Psoas muscle (tissue), 8 donors: ENCODE data around the gene SPRED3. TPM values are rescaled to one million over a fixed set of nuclear protein-coding genes. Genes with fewer than 3 reads are reported as not detected.
"Not testable (repeated sequence)": the region's sequence is repeated elsewhere in the genome, so short reads cannot be mapped to it uniquely, and the experiment has no call there.

Experiments
- ATAC-seq, 4 donors: fragments of 200-7000 bp; cut with Tn5 transposase; one replicate each; pipeline ENCODE4 v1.9.1; 2020; ENCODE audit warnings: moderate library complexity in 3 of 4, mild to moderate bottlenecking in 2 of 4
- DNase-seq, 2 donors: peaks; one replicate each; pipeline ENCODE4 v3.0.0-alpha.2; 2020
- H3K27ac ChIP-seq: fragments of 200-600 bp; one replicate; pipeline ENCODE4 v1.8.0; 2022
- H3K27me3 ChIP-seq, 3 donors: fragments of 200-600 bp in 1 of 3; one replicate each; pipeline versions ENCODE4 v1.6.1 to v1.8.0; 2013 to 2022; ENCODE audit warnings: low read length in 2 of 3, mild to moderate bottlenecking in 2 of 3, moderate library complexity in 1 of 3; ENCODE audit not compliant: insufficient read depth in 3 of 3
- H3K36me3 ChIP-seq, 2 donors: fragments of 200-600 bp in 1 of 2; one replicate each; pipeline versions ENCODE4 v1.6.1 to v1.8.0; 2013 to 2022; ENCODE audit warnings: low read depth in 1 of 2, mild to moderate bottlenecking in 1 of 2, moderate library complexity in 1 of 2; ENCODE audit not compliant: insufficient read depth in 1 of 2
- H3K4me1 ChIP-seq: fragments of 200-600 bp; one replicate; pipeline ENCODE4 v1.8.0; 2022
- H3K4me3 ChIP-seq: fragments of 200-600 bp; one replicate; pipeline ENCODE4 v1.8.0; 2022; ENCODE audit warnings: mild to moderate bottlenecking
- H3K9me3 ChIP-seq: fragments of 200-600 bp; one replicate; pipeline ENCODE4 v1.8.0; 2022
- CTCF ChIP-seq: fragments of 200-600 bp; IDR thresholded peaks from one replicate; pipeline ENCODE4 v1.8.0; 2022; ENCODE audit warnings: antibody characterized with exemption
- WGBS, 3 donors: extraction: QIAGEN DNeasy Blood & Tissue Kit; methylation state at CpG; one replicate each; pipeline versions ENCODE4 v1.1.6 to v1.1.7; 2013; 5-methylcytosine and 5-hydroxymethylcytosine counted together
- intact Hi-C, 2 donors: fragments of 100-400 bp; cut with DNase I; formaldehyde crosslinking; loops; one replicate each; pipeline versions ENCODE4 v1.11.0 to v1.14.2; 2022
- long read RNA-seq, 2 donors: library from polyadenylated mRNA; unstranded; transcript quantifications; one replicate each; pipeline ENCODE4 v2.0.0, GENCODE V29; 2021
- polyA plus RNA-seq, 3 donors: library from polyadenylated mRNA; stranded (reverse); fragments of 200-250 nt; gene quantifications; one replicate each; pipeline ENCODE4 v1.2.3, GENCODE V29; 2013
- total RNA-seq, 4 donors: library from RNA; stranded (reverse); fragmentation: NEBNext Ultra II Directional in 2 of 4; extraction: Animal tissue kit (Norgen Biotek cat#: 25700) in 2 of 4; gene quantifications; one replicate each; pipeline versions ENCODE4 v1.2.1 to v1.2.4, GENCODE V29; 2021 to 2023
- donor health status: healthy with polysubstance abuse.
- donor health status: DM: no; HTN: no; CAD: no; lungs with moderate emphysema.
- donor health status: Bipolar disorder and iron deficiency.
- donor health status: healthy.
- donor health status: DM: yes; HTN: yes; CAD: no.
- donor health status: DM: no; HTN: no; CAD: no.
- donor health status: DM: no; HTN: no; CAD: no.
- donor health status: DM: yes; HTN: yes; CAD: no.

Gene SPRED3
- total RNA-seq (1 to 10 TPM in 3 of 4 donors, under 1 TPM in 1; 0.69 to 2.1 (median 1.5) TPM), polyA plus RNA-seq (1 to 10 TPM in 1 of 3 donors, under 1 TPM in 2; 0.01 to 1.0 (median 0.10) TPM)
- long read RNA-seq, donor 1 = 0 reads
- long read RNA-seq, donor 2 = 0 reads

GRCh38 chr19:38388349-38389100, at the start of gene SPRED3:
Gene SPRED3, plus strand, starts transcription at chr19:38388697. Its CDS starts 1,606 bp downstream, at chr19:38390303.
- 1% methylated on average over 27 to 42 of the region's 46 CpGs for WGBS, 3 donors
- peak; percentile 30 to 62 for DNase-seq
- peak in 1 of 4 donors; percentile 1 for ATAC-seq
- Histone ChIP-seq H3K9me3 (no peaks in the 10 kb centered on the region), H3K27ac (peak within 1 kb of the TSS; percentile 1), H3K36me3 (peaks cover 11 to 29% of the 10 kb centered on the region in 2 donors), H3K4me1 (peaks cover 21% of the 10 kb centered on the region), H3K27me3 (no peaks in the 10 kb centered on the region), H3K4me3 (peak within 1 kb of the TSS; percentile 51)
- no peak for TF ChIP-seq CTCF
- intact Hi-C loops = no loop called here

GRCh38 chr19:38339011-38339410, 49.5 kb upstream of the SPRED3 start:
- H3K27me3 ChIP-seq, H3K27ac ChIP-seq, H3K9me3 ChIP-seq, ATAC-seq, DNase-seq, H3K4me1 ChIP-seq, H3K4me3 ChIP-seq: not testable (repeated sequence)
- WGBS, 3 donors = 53 to 56% (median 54%) methylated on average over 4 of the region's 4 CpGs
- peaks cover 0 to 12% of the 10 kb centered on the region in 2 donors for H3K36me3 ChIP-seq
- intact Hi-C loops = loop anchor here (2.0 to 5.0 kb wide), 2 partner anchors 32 to 437 kb away; no protein-coding TSS in a partner anchor

- Histone ChIP-seq H3K4me1 (peaks cover 5% of the 10 kb centered on the region), H3K4me3 (no peak overlapping the region), H3K36me3 (peaks cover 0 to 17% of the 10 kb centered on the region in 2 donors), H3K9me3 (no peaks in the 10 kb centered on the region), H3K27me3 (no peaks in the 10 kb centered on the region), H3K27ac (no peak overlapping the region)
- intact Hi-C loops = no loop called here
- no peak for TF ChIP-seq CTCF
- ATAC-seq = no peak
- no peak for DNase-seq
- 86 to 93% (median 88%) methylated on average over 2 of the region's 2 CpGs for WGBS, 3 donors
Measured at GRCh38 chr19:38340927-38341326, 47.6 kb upstream of the SPRED3 start.

- Histone ChIP-seq H3K9me3 (no peaks in the 10 kb centered on the region), H3K27me3 (peaks cover 0 to 4% (median under 1%) of the 10 kb centered on the region in 3 donors), H3K27ac (no peak overlapping the region), H3K4me3 (no peak overlapping the region), H3K36me3 (peaks cover 0 to 8% of the 10 kb centered on the region in 2 donors), H3K4me1 (no peaks in the 10 kb centered on the region)
- no peak for TF ChIP-seq CTCF
- ATAC-seq (no peak), DNase-seq (no peak)
- intact Hi-C loops = no loop called here
- WGBS, 3 donors = 77 to 86% (median 78%) methylated on average over 4 of the region's 4 CpGs
Measured at GRCh38 chr19:38346837-38347236, 41.7 kb upstream of the SPRED3 start.

GRCh38 chr19:38350883-38351282, 37.6 kb upstream of the SPRED3 start:
- DNase-seq (no peak), ATAC-seq (no peak)
- no peak overlapping the region for H3K4me3 ChIP-seq
- no peaks in the 10 kb centered on the region for H3K4me1 ChIP-seq
- intact Hi-C loops = no loop called here
- no peak for TF ChIP-seq CTCF
- WGBS, 3 donors = 60 to 73% (median 68%) methylated on average over 3 of the region's 3 CpGs
- H3K27me3 ChIP-seq = peaks cover 0 to 17% (median 7%) of the 10 kb centered on the region in 3 donors
- no peaks in the 10 kb centered on the region for H3K36me3 ChIP-seq
- H3K27ac ChIP-seq = no peak overlapping the region
- H3K9me3 ChIP-seq = no peaks in the 10 kb centered on the region
